GM04504 (cell line): ENCODE measurements around the gene TMPRSS15.

Experiments
- DNase-seq: peaks from one replicate; pipeline ENCODE4 v3.0.0-alpha.2; 2012; ENCODE audit warnings: low read depth

TMPRSS15 gene

DNA sequence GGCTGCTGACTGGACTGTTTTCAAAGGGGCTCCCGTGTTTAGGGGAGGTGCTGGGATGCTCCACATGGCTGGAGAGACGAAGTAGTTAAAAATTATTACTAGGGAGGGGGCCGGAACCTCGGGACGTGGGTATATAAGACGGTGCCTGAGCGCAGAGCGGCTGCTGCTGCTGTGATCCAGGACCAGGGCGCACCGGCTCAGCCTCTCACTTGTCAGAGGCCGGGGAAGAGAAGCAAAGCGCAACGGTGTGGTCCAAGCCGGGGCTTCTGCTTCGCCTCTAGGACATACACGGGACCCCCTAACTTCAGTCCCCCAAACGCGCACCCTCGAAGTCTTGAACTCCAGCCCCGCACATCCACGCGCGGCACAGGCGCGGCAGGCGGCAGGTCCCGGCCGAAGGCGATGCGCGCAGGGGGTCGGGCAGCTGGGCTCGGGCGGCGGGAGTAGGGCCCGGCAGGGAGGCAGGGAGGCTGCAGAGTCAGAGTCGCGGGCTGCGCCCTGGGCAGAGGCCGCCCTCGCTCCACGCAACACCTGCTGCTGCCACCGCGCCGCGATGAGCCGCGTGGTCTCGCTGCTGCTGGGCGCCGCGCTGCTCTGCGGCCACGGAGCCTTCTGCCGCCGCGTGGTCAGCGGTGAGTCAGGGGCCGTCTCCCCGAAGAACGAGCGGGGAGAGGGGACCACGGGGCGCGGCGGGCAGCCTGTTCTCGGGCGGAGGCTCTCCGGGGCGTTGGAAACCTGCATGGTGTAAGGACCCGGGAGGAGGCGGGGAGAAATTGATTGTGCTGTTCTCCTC lies 158.7 kb downstream of the TMPRSS15 start, which contains the start of gene CHODL:
Gene CHODL, plus strand, starts transcription at position 163 of the 793 bp plus-strand sequence. Its CDS starts 391 bp downstream, at position 554.
- no peak for DNase-seq

DNA sequence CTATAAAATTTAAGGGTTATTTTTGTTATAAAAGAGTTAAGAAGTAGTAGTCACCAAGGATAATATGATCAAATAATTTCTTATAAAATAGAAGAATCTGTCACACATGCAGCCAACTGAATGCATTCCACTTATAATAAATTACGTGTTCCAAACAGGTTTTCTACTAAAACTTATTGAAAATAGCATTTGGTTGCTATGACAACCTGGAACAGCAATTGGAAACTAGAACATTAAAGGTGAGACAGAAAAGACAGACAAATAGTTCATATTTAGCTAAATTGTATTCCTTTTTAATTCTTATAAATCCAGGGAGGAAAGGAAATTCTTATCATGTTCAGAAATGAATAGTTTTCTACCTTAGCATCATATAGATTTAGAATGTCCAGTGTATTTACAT lies 168.0 kb downstream of the TMPRSS15 start:
- no peak for DNase-seq

DNA sequence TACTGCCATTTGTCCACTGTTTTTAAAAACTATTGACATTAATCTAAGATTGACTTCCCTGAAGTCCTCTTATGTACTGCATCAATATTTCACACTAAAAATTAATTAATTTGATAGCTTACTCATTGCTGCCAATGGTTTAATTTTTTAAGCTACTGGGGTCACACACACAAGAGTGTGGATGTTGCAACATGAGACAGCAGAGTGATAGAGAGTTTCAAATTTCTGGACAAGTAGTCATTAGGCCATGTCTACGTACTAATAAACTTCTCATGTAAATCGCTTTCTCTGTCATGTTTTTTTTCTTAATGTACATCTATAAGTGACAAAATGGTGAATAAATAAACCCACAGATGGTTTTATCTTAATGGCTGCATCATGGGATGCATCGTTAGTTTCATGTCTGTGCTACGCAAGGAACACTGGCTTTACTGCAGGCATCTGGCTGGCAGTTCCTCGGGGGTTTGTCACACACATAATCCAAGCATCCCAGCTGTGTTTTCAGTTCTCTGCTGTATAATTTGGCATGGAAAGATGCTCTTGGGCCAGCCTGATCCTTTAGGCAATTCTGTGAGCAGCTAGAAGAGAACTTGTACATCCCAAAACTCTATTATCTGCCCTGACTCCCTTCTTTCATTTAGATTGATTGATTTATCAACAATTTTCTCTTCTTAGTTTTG lies 175.4 kb downstream of the TMPRSS15 start:
- no peak for DNase-seq

DNA sequence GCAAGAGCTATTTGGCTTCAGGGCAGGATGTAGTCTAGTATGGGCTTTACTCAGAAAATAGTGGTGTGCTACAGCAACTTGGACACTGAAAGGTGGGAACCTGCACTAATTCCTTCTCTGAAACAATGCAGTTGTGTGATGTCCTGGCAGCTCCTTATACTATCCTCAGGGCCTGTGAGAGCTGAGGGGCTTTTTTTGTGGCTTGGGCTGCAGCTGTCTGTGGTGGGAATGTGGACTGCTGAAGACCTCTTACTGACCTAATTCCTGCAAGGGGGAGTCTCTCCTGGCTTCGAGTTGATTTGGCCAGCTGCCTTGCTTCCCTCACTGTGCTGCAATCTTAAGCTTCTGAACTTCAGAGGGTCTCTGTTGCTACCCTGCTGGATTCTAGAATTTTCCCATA lies 181.2 kb downstream of the TMPRSS15 start:
- no peak for DNase-seq

DNA sequence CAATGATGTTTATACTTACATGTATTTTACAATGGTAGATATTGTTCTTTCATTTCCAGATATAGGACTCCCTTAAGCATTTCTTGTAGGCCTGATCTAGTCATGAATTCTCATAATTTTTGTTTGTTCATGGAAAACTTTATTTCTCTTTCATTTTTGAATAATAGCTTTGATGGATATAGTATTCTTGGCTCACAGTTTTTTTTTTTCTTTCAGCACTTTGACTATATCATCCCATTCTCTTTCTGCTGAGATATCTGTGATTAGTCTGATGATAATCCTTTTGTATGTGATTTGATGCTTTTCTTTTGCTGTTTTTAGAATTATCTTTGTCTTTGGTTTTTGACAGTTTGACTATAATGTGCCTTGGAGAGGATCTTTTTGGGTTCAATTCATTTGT lies 183.1 kb downstream of the TMPRSS15 start:
- DNase-seq, result no peak
